CD4-positive, alpha-beta T cell treated with Interferon gamma for 1 hour (primary cell): ENCODE measurements around the gene MRPL55.

Experiments used
- DNase-seq: peaks from one replicate; pipeline ENCODE4 v3.0.0-alpha.2; 2020

The MRPL55 gene

DNA sequence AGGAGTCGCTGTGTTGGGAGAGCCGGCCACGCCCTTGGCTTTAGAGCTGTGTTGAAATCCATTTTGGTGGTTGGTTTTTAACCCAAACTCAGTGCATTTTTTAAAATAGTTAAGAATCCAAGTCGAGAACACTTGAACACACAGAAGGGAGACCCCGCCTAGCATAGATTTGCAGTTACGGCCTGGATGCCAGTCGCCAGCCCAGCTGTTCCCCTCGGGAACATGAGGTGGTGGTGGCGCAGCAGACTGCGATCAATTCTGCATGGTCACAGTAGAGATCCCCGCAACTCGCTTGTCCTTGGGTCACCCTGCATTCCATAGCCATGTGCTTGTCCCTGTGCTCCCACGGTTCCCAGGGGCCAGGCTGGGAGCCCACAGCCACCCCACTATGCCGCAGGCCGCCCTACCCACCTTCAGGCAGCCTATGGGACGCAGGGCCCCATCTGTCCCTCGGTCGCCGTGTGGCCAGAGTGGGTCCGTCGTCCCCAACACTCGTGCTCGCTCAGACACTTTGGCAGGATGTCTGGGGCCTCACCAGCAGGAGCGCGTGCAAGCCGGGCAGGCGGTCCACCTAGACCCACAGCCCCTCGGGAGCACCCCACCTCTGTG lies 10.7 kb downstream of the MRPL55 start:
- no peak for DNase-seq

- no peak for DNase-seq
Observed at GRCh38 chr1:228097333-228098081, 11.6 kb downstream of the MRPL55 start.

- DNase-seq, result peak; percentile 0
Observed at GRCh38 chr1:228096416-228097332, 12.4 kb downstream of the MRPL55 start.

DNA sequence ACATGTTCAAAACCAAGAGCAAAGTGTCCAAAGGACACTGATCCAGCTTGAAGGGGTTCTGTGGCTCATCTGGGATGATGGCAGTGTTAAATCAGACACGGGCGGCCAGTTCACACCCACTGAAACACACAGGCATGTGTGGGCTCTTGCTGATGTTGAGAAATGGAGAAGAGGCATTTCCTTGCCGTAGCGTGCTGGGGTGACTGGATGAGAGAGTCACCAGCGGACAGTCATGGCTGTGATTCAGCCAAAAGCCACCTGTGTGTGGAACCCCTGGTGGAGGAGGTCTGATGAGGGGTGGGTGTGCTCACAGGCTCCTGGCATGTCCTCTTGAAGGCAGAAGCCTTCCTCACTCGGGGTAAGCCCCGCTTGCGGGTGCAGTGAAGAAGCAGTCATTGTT lies 13.2 kb downstream of the MRPL55 start:
- no peak for DNase-seq

DNA sequence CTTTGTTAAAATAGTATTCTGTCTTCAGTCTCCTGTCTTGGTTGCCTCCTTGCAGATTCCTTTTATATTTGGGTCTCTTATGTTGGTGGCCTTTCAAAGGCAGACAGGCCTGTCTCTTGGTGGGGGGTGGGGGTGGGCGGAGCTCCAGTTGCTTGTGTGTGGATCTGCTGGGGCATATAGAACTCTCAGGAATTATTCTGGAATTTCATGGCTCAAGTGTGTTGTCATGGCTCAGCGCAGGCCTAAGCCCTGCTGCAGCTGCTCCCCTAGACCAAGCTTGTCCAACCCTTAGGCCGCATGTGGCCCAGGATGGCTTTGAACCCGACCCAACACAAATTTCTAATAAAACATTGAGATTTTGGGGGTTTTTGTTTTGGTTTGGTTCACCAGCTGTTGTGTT lies 13.9 kb downstream of the MRPL55 start:
- DNase-seq, result no peak

DNA sequence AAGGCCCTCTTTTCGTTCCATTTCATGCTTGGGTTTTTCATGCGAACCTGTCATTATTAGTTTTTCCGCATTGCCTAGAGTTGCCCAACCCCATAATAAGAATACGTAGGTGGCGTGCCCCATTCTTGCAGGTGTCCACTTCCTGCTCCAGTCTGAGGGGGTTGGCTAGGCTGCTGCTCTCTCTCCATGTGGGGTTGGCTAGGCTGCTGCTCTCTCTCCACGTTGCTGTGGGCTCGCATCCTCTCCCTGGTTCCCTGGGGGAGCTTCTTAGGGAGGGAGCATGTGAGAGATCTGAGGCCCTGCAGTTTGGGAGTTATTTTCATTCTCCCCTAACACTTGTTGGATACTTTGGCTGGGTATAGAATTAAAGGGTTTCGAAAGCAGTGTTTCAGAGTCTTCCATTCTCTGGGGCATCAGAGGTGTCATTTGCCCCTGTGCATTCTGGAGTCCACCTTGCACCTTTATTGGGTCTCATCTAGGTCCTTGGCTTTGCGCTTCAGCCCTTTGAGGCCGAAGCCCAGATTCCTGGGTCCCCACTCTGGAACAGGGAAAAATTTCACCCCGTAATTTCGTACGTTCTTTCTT lies 14.6 kb downstream of the MRPL55 start:
- no peak for DNase-seq

GRCh38 chr1:228093050-228093906 lies 15.8 kb downstream of the MRPL55 start:
- peak; percentile 0 for DNase-seq

- DNase-seq, result no peak
Observed at GRCh38 chr1:228092342-228093049, 16.6 kb downstream of the MRPL55 start.

DNA sequence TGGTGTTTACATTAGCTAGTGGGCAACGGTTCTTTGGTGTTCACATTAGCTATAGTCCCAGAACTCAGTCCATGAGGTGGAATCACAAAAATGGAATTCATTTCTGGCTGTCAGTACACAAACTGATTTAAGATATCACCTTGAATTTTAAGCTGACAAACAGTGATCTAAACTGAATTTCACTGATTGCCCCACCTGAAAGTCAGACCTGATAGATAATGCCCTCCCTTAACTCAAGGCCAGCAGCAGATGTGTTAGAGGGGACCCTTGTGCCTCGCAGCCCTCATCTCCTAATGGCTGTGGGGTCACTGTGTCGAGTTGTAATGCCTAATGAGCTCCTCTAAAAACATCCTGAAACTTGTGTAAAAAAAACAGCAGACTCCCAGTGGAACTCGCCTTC lies 18.0 kb downstream of the MRPL55 start:
- DNase-seq, result no peak

- no peak for DNase-seq
Observed at GRCh38 chr1:228090613-228091081, 18.5 kb downstream of the MRPL55 start.

GRCh38 chr1:228089519-228090380 lies 19.3 kb downstream of the MRPL55 start:
- DNase-seq, result peak; percentile 0

- peak; percentile 39 for DNase-seq
Observed at GRCh38 chr1:228088586-228089498, 20.3 kb downstream of the MRPL55 start.

DNA sequence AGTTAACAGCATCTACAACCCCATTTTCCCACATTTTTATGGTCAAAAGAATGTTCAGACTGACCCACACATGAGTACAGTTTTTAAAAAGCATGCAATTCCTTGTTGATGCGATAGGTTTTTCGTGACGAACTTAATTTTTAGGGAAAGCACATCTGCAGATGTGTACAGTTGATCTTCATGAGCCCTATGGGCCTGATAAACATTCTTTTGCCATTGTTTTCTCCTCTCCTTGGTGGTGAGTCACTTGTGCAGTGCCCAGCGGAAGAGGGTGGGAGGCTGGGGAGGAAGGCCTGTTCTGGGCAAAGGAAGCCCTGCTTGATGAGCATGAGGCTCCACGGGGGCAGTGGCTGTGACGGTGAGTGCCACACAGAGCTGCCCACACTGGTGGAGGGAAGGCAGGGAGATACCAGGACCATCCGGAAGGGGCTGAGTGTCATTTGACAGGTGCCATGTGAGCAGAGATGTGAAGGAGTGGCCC lies 21.3 kb downstream of the MRPL55 start:
- DNase-seq, result peak; percentile 36

- DNase-seq, result peak; percentile 0
Observed at GRCh38 chr1:228085287-228085951, 23.7 kb downstream of the MRPL55 start.

DNA sequence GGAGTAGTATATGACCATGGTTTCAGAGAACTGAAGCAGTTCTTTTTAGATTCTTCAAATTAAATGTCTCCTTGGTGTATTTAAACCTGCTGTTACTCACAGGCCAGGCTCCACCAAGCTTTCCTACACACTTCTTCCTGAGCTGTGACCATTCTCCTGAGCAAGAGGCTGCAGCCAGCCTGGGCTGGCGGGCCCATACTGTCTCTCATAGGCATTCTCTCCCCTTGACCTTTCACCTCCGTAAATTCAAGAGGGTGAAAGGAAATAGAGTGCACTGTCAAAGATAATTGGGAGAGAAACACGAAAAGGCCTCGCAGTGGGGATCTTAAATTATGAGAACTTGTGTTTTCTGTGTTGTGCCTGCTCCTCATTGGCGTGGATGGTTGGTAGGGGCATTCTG lies 24.3 kb downstream of the MRPL55 start:
- DNase-seq, result no peak

DNA sequence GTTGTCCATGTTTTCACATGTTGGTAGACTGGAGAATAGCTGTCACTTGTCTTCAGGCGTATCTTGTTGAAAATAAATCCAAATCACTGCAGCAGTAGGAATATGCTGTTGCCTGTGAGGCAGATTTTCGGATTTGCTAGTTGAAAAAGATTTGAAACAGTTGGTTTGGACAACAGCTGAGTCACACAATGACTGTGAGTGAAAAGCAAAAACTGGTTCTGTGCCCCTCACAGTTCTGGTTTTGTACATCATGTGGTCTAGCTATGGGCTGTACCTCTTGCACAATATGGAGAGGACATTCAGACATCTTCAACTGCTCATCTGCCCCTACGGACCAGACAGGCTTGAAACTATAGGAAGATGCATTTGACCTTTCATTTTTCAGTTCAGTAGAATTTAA lies 24.8 kb downstream of the MRPL55 start:
- peak; percentile 22 for DNase-seq

GRCh38 chr1:228083871-228084278 lies 25.2 kb downstream of the MRPL55 start:
- DNase-seq, result peak; percentile 10
